Lung (tissue), 12 donors: Measurements from ENCODE around the gene GRIK2. TPM values are rescaled to one million over a fixed set of nuclear protein-coding genes. Genes with fewer than 3 reads are reported as not detected.

ENCODE experiments used
- ATAC-seq: fragments of 200-7000 bp; cut with Tn5 transposase; one replicate; pipeline ENCODE4 v1.9.1; 2020; ENCODE audit warnings: moderate number of reproducible peaks; ENCODE audit not compliant: insufficient read depth, low FRiP score
- DNase-seq, 3 donors: peaks; one replicate each; pipeline ENCODE4 v3.0.0-alpha.2; 2013 to 2017
- H3K27ac ChIP-seq, 2 donors: one replicate each; pipeline ENCODE4 v1.5.1; 2013; ENCODE audit warnings: mild to moderate bottlenecking in 2 of 2, moderate library complexity in 2 of 2, control low read depth in 1 of 2, inconsistent platforms in 1 of 2, low read depth in 1 of 2, low read length in 1 of 2
- H3K27me3 ChIP-seq, 3 donors: one replicate each; pipeline ENCODE4 v1.5.1; 2013; ENCODE audit warnings: low read length in 2 of 3; ENCODE audit not compliant: control insufficient read depth in 3 of 3, insufficient read depth in 3 of 3
- H3K36me3 ChIP-seq, 4 donors: one replicate each; pipeline ENCODE4 v1.5.1; 2013; ENCODE audit warnings: low read length in 4 of 4, mild to moderate bottlenecking in 1 of 4, moderate library complexity in 1 of 4; ENCODE audit not compliant: control insufficient read depth in 4 of 4, insufficient read depth in 4 of 4
- H3K4me1 ChIP-seq, 5 donors: one replicate each; pipeline ENCODE4 v1.5.1; 2013; ENCODE audit warnings: low read length in 5 of 5, mild to moderate bottlenecking in 2 of 5, moderate library complexity in 1 of 5; ENCODE audit not compliant: control insufficient read depth in 5 of 5, insufficient read depth in 5 of 5
- H3K4me3 ChIP-seq: one replicate; pipeline ENCODE4 v1.5.1; 2013; ENCODE audit warnings: mild to moderate bottlenecking, control low read depth, moderate library complexity
- H3K9ac ChIP-seq, 2 donors: one replicate each; pipeline ENCODE4 v1.5.1; 2013; ENCODE audit warnings: low read length in 2 of 2, control low read depth in 1 of 2; ENCODE audit not compliant: insufficient read depth in 1 of 2
- H3K9me3 ChIP-seq, 4 donors: one replicate each; pipeline ENCODE4 v1.5.1; 2013; ENCODE audit warnings: low read length in 3 of 4, mild to moderate bottlenecking in 1 of 4, moderate library complexity in 1 of 4; ENCODE audit not compliant: control insufficient read depth in 4 of 4, insufficient read depth in 3 of 4
- WGBS, 2 donors: extraction: QIAGEN DNeasy Blood & Tissue Kit; methylation state at CpG; one replicate each; pipeline ENCODE4 v1.1.7; 2013; 5-methylcytosine and 5-hydroxymethylcytosine counted together
- polyA plus RNA-seq, 2 donors: library from polyadenylated mRNA; stranded (reverse); fragments of 200-250 nt; gene quantifications; one replicate each; pipeline ENCODE4 v1.2.1, GENCODE V29; 2013
- total RNA-seq, 2 donors: library from RNA; depleted of rRNA in 1 of 2; stranded (reverse); fragments of >200 nt in 1 of 2; gene quantifications; one replicate each; pipeline ENCODE4 v1.2.1, GENCODE V29; 2014 to 2021
- TF ChIP-seq, protein P1 (sequence below): IDR thresholded peaks from 2 replicates; pipeline ENCODE4 v1.5.1; 2012; ENCODE audit warnings: mild to moderate bottlenecking; ENCODE audit errors: control extremely low read depth, extremely low read depth
- donor health status: control.
- donor health status: control.
- donor health status: Bipolar disorder and iron deficiency.
- donor health status: healthy.
- donor health status: DM: yes; HTN: yes; CAD: no.

The GRIK2 gene
- total and polyA plus RNA-seq, 4 donors: 0.09 to 5.1 (median 0.67) TPM

DNA sequence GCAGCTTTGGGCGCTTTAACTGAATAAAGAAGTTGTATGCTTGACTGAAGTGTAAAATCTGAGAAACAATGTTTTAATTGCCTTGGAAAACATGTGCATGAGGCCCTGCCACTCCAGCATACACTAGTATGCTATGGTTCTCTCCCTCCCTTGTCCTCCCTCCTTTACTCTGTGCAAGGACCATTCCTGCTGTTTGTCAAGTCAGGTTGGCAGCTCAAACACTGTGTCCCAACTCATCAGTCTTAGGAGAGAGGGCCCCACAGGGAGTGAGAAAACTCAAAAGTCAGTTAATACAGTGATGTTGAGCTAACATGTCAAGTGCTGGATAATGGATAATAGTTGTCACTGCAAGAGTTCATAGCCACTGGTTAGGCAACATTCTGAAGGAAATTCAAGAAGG is 543.6 kb downstream of the GRIK2 start:
- Histone ChIP-seq H3K27me3 (no peaks in the 10 kb centered on the region), H3K4me3 (no peak overlapping the region), H3K4me1 (no peaks in the 10 kb centered on the region), H3K9ac (no peak overlapping the region), H3K36me3 (no peaks in the 10 kb centered on the region), H3K9me3 (no peaks in the 10 kb centered on the region), H3K27ac (no peak overlapping the region)
- ATAC-seq (no peak), DNase-seq (no peak)
- TF ChIP-seq, protein P1, sequence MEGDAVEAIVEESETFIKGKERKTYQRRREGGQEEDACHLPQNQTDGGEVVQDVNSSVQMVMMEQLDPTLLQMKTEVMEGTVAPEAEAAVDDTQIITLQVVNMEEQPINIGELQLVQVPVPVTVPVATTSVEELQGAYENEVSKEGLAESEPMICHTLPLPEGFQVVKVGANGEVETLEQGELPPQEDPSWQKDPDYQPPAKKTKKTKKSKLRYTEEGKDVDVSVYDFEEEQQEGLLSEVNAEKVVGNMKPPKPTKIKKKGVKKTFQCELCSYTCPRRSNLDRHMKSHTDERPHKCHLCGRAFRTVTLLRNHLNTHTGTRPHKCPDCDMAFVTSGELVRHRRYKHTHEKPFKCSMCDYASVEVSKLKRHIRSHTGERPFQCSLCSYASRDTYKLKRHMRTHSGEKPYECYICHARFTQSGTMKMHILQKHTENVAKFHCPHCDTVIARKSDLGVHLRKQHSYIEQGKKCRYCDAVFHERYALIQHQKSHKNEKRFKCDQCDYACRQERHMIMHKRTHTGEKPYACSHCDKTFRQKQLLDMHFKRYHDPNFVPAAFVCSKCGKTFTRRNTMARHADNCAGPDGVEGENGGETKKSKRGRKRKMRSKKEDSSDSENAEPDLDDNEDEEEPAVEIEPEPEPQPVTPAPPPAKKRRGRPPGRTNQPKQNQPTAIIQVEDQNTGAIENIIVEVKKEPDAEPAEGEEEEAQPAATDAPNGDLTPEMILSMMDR: no peak
- 88 to 92% methylated on average over 1 of the region's 1 CpG for WGBS, 2 donors

DNA sequence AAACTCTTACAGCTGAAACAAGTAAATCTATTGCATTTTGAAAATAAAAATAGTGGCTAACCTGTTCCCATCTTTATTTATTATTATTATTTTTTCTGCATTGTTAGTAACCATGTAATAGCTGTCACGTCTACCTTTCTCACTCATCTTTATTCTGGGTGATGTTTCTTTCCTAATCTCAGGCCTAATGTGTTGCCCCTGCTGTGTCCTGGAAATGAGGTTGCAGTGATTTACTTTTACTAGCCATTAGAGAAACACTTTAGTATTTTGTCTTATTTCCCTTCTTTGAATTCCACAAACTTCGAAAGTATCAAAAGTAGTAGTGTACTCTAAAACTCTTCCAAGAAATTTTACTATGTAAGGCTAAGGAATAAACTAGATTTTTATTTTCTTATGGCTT is 546.9 kb downstream of the GRIK2 start:
- no peak for ATAC-seq
- TF ChIP-seq, protein P1: no peak
- 84 to 85% methylated on average over 2 of the region's 2 CpGs for WGBS, 2 donors

GRCh38 chr6:101956961-101957360 is 563.5 kb downstream of the GRIK2 start:
- no peaks in the 10 kb centered on the region for H3K27me3 ChIP-seq
- DNase-seq: no peak
- no peak overlapping the region for H3K4me3 ChIP-seq
- TF ChIP-seq, protein P1: no peak
- WGBS, 2 donors: 73 to 90% methylated on average over 2 of the region's 2 CpGs
- peaks cover 0 to 1% (median 0%) of the 10 kb centered on the region in 5 donors for H3K4me1 ChIP-seq
- H3K27ac ChIP-seq: no peak overlapping the region
- H3K36me3 ChIP-seq: no peaks in the 10 kb centered on the region
- ATAC-seq: no peak
- H3K9me3 ChIP-seq: peaks cover 0 to 12% (median 2%) of the 10 kb centered on the region in 4 donors
- H3K9ac ChIP-seq: no peak overlapping the region

More for the DNA sequence above, 546.9 kb downstream of the GRIK2 start:
- H3K9me3 ChIP-seq: peaks cover 0 to 6% (median 0%) of the 10 kb centered on the region in 4 donors
- no peaks in the 10 kb centered on the region for H3K36me3 ChIP-seq
- H3K27ac ChIP-seq: no peak overlapping the region
- no peak for DNase-seq
- no peak overlapping the region for H3K9ac ChIP-seq
- H3K4me3 ChIP-seq: no peak overlapping the region
- no peaks in the 10 kb centered on the region for H3K4me1 ChIP-seq
- no peaks in the 10 kb centered on the region for H3K27me3 ChIP-seq

DNA sequence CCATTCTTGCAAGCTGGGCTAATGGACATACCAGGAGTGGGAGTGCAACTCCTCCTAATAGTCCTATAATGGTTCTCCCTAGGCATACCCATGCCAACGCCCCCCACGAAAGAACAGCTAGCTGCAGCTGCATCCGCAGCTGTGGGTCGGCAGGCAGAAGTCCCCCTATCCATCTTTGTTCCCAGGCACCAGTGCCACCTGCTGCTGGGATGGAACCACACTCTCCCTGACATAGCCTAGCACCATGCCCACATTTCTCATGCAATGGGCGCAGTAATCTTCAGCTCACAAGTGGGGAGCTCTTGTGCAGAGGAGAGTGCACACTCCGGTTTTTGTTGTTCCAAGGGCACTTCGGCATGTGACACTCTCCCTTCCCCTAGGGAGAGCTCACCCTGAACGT is 567.8 kb downstream of the GRIK2 start:
- Histone ChIP-seq H3K36me3 (no peaks in the 10 kb centered on the region), H3K4me1 (peaks cover 0 to 1% (median 0%) of the 10 kb centered on the region in 5 donors), H3K27ac (no peak overlapping the region), H3K9ac (no peak overlapping the region), H3K27me3 (no peaks in the 10 kb centered on the region), H3K9me3 (peaks cover 0 to 12% (median 4%) of the 10 kb centered on the region in 4 donors), H3K4me3 (no peak overlapping the region)
- 87 to 90% methylated on average over 8 of the region's 8 CpGs for WGBS, 2 donors
- DNase-seq (no peak), ATAC-seq (no peak)
- TF ChIP-seq, protein P1: no peak
